Adipocyte (in vitro differentiated cells): ENCODE measurements around the gene SMIM36.

Experiments used
- DNase-seq: peaks from one replicate; pipeline ENCODE4 v3.0.0-alpha.2; 2015; ENCODE audit warnings: low read depth
- H3K27me3 ChIP-seq: replicated peaks from 2 replicates; pipeline ENCODE4 v1.7.0; 2013; ENCODE audit warnings: mild to moderate bottlenecking, low read length, moderate library complexity; ENCODE audit not compliant: control insufficient read depth, insufficient read depth
- H3K36me3 ChIP-seq: 2 replicates; pipeline ENCODE4 v1.7.0; 2013; ENCODE audit warnings: low read length, mild to moderate bottlenecking, moderate library complexity; ENCODE audit not compliant: control insufficient read depth, insufficient read depth, severe bottlenecking
- H3K4me1 ChIP-seq: 2 replicates; pipeline ENCODE4 v1.7.0; 2013; ENCODE audit warnings: mild to moderate bottlenecking, low read length, moderate library complexity; ENCODE audit not compliant: control insufficient read depth, insufficient read depth
- H3K4me3 ChIP-seq: 2 replicates; pipeline ENCODE4 v1.7.0; 2013; ENCODE audit warnings: mild to moderate bottlenecking, low read length, moderate library complexity
- H3K9ac ChIP-seq: 2 replicates; pipeline ENCODE4 v1.7.0; 2013; ENCODE audit warnings: mild to moderate bottlenecking, low read length, moderate library complexity
- H3K9me3 ChIP-seq: 2 replicates; pipeline ENCODE4 v1.7.0; 2013; ENCODE audit warnings: mild to moderate bottlenecking, low read length, moderate library complexity; ENCODE audit not compliant: control insufficient read depth

SMIM36 gene

GRCh38 chr17:55510986-55511721 is at the start of gene SMIM36:
SMIM36 (minus strand) TSS chr17:55511452.
- no peak for DNase-seq
- no peak within 1 kb of the TSS for H3K4me3 ChIP-seq
- H3K9me3 ChIP-seq = no peaks in the 10 kb centered on the region
- peaks cover 3% of the 10 kb centered on the region for H3K4me1 ChIP-seq
- H3K36me3 ChIP-seq = no peaks in the 10 kb centered on the region
- H3K9ac ChIP-seq = no peak within 1 kb of the TSS
- H3K27me3 ChIP-seq = peaks cover 4% of the 10 kb centered on the region

GRCh38 chr17:55555772-55556171 is 44.5 kb upstream of the SMIM36 start:
- Histone ChIP-seq H3K27me3 (no peaks in the 10 kb centered on the region), H3K4me1 (no peaks in the 10 kb centered on the region), H3K9me3 (no peaks in the 10 kb centered on the region), H3K4me3 (no peak overlapping the region), H3K36me3 (no peaks in the 10 kb centered on the region), H3K9ac (no peak overlapping the region)
- DNase-seq = no peak

- no peak overlapping the region for H3K4me3 ChIP-seq
- H3K4me1 ChIP-seq = peaks cover 19% of the 10 kb centered on the region
- peaks cover 7% of the 10 kb centered on the region for H3K9me3 ChIP-seq
- no peak overlapping the region for H3K9ac ChIP-seq
- H3K27me3 ChIP-seq = no peaks in the 10 kb centered on the region
- no peak for DNase-seq
- no peaks in the 10 kb centered on the region for H3K36me3 ChIP-seq
Measured at GRCh38 chr17:55549140-55549539, 37.9 kb upstream of the SMIM36 start.

GRCh38 chr17:55546991-55547664 is 35.9 kb upstream of the SMIM36 start:
- peak; percentile 28 for DNase-seq
- H3K4me3 ChIP-seq = peak overlapping the region; percentile 35
- H3K4me1 ChIP-seq = peaks cover 19% of the 10 kb centered on the region
- H3K27me3 ChIP-seq = no peaks in the 10 kb centered on the region
- H3K36me3 ChIP-seq = no peaks in the 10 kb centered on the region
- H3K9ac ChIP-seq = peak overlapping the region; percentile 61
- H3K9me3 ChIP-seq = peaks cover 10% of the 10 kb centered on the region

- Histone ChIP-seq H3K27me3 (no peaks in the 10 kb centered on the region), H3K4me1 (peaks cover 19% of the 10 kb centered on the region), H3K4me3 (peak overlapping the region; percentile 35), H3K9ac (peak overlapping the region; percentile 36), H3K9me3 (peaks cover 10% of the 10 kb centered on the region), H3K36me3 (no peaks in the 10 kb centered on the region)
- no peak for DNase-seq
Measured at GRCh38 chr17:55546481-55546880, 35.2 kb upstream of the SMIM36 start.

GRCh38 chr17:55545806-55546205 is 34.6 kb upstream of the SMIM36 start:
- peaks cover 19% of the 10 kb centered on the region for H3K4me1 ChIP-seq
- no peak overlapping the region for H3K4me3 ChIP-seq
- H3K36me3 ChIP-seq = no peaks in the 10 kb centered on the region
- H3K27me3 ChIP-seq = no peaks in the 10 kb centered on the region
- DNase-seq = no peak
- H3K9ac ChIP-seq = no peak overlapping the region
- peaks cover 10% of the 10 kb centered on the region for H3K9me3 ChIP-seq

- H3K27me3 ChIP-seq = no peaks in the 10 kb centered on the region
- peaks cover 28% of the 10 kb centered on the region for H3K4me1 ChIP-seq
- no peak overlapping the region for H3K4me3 ChIP-seq
- H3K9ac ChIP-seq = no peak overlapping the region
- H3K9me3 ChIP-seq = peaks cover 5% of the 10 kb centered on the region
- DNase-seq = no peak
- H3K36me3 ChIP-seq = no peaks in the 10 kb centered on the region
Measured at GRCh38 chr17:55543709-55544108, 32.5 kb upstream of the SMIM36 start.

- H3K4me1 ChIP-seq = peaks cover 9% of the 10 kb centered on the region
Measured at GRCh38 chr17:55540414-55541091, 29.3 kb upstream of the SMIM36 start.

GRCh38 chr17:55536205-55536604 is 25.0 kb upstream of the SMIM36 start:
- no peak for DNase-seq

More at GRCh38 chr17:55540414-55541091, 29.3 kb upstream of the SMIM36 start:
- Histone ChIP-seq H3K4me3 (no peak overlapping the region), H3K9me3 (peaks cover 3% of the 10 kb centered on the region), H3K27me3 (no peaks in the 10 kb centered on the region), H3K9ac (no peak overlapping the region), H3K36me3 (no peaks in the 10 kb centered on the region)
- DNase-seq = peak; percentile 15

GRCh38 chr17:55533608-55534007 is 22.4 kb upstream of the SMIM36 start:
- H3K27me3 ChIP-seq = no peaks in the 10 kb centered on the region
- no peak overlapping the region for H3K9ac ChIP-seq
- H3K4me1 ChIP-seq = peaks cover 3% of the 10 kb centered on the region
- no peaks in the 10 kb centered on the region for H3K9me3 ChIP-seq
- peak; percentile 19 for DNase-seq
- H3K4me3 ChIP-seq = no peak overlapping the region
- no peaks in the 10 kb centered on the region for H3K36me3 ChIP-seq

More at GRCh38 chr17:55536205-55536604, 25.0 kb upstream of the SMIM36 start:
- Histone ChIP-seq H3K9ac (no peak overlapping the region), H3K27me3 (no peaks in the 10 kb centered on the region), H3K36me3 (no peaks in the 10 kb centered on the region), H3K4me3 (no peak overlapping the region), H3K4me1 (peaks cover 13% of the 10 kb centered on the region), H3K9me3 (no peaks in the 10 kb centered on the region)

- Histone ChIP-seq H3K36me3 (no peaks in the 10 kb centered on the region), H3K4me3 (no peak overlapping the region), H3K9me3 (no peaks in the 10 kb centered on the region), H3K9ac (no peak overlapping the region), H3K27me3 (no peaks in the 10 kb centered on the region), H3K4me1 (peaks cover 3% of the 10 kb centered on the region)
- no peak for DNase-seq
Measured at GRCh38 chr17:55532670-55533069, 21.4 kb upstream of the SMIM36 start.
